Body of pancreas (tissue), 4 donors: ENCODE measurements around the gene CCDC85A. TPM values are rescaled to one million over a fixed set of nuclear protein-coding genes. Genes with fewer than 3 reads are reported as not detected.

Experiments
- ATAC-seq: fragments of 150-250 bp; one replicate; pipeline ENCODE4 v1.9.1; 2016
- DNase-seq, 4 donors: peaks; one replicate each; pipeline ENCODE4 v3.0.0-alpha.2; 2019
- H3K27ac ChIP-seq, 4 donors: fragments of 200-600 bp; sonication (generic); 1 replicate in 3 of 4; 2 replicates in 1 of 4; pipeline versions ENCODE4 v1.5.1 to v1.6.1; 2016 to 2019; ENCODE audit warnings: mild to moderate bottlenecking in 1 of 4, mixed read lengths in 1 of 4, moderate library complexity in 1 of 4
- H3K27me3 ChIP-seq, 2 donors: fragments of 200-600 bp; sonication (generic); one replicate each; pipeline ENCODE4 v1.6.0; 2016; ENCODE audit warnings: mild to moderate bottlenecking in 1 of 2
- H3K36me3 ChIP-seq, 2 donors: fragments of 200-600 bp; sonication (generic); replicated peaks in 1 of 2; 2 replicates each; pipeline ENCODE4 v1.5.1; 2016; ENCODE audit warnings: low read depth in 2 of 2; ENCODE audit not compliant: insufficient read depth in 1 of 2
- H3K4me1 ChIP-seq: fragments of 200-600 bp; sonication (generic); one replicate; pipeline ENCODE4 v1.6.0; 2016
- H3K4me3 ChIP-seq, 2 donors: fragments of 200-600 bp; sonication (generic); 1 replicate in 1 of 2; 2 replicates in 1 of 2; pipeline ENCODE4 v1.5.1; 2016 to 2019
- H3K9me3 ChIP-seq, 3 donors: fragments of 200-600 bp; sonication (generic); 1 replicate in 2 of 3; 2 replicates in 1 of 3; pipeline ENCODE4 v1.5.1; 2016
- CTCF ChIP-seq, 7 experiments: fragments of 450-650 bp in 4 of 7; fragments of 200-600 bp in 3 of 7; sonication (generic) in 3 of 7; IDR thresholded peaks; one replicate each; pipeline ENCODE4 v1.5.1; 2016 to 2019; ENCODE audit warnings: antibody characterized with exemption in 7 of 7
- POLR2A ChIP-seq, 3 donors: fragments of 450-650 bp; IDR thresholded peaks; one replicate each; pipeline ENCODE4 v1.6.1; 2016; ENCODE audit warnings: antibody characterized with exemption in 3 of 3, mild to moderate bottlenecking in 2 of 3
- WGBS, 2 donors: methylation state at CpG; one replicate each; pipeline ENCODE4 v1.1.5; 2017; 5-methylcytosine and 5-hydroxymethylcytosine counted together
- intact Hi-C: fragments of 100-400 bp; cut with DNase I; formaldehyde crosslinking; loops from one replicate; pipeline ENCODE4 v1.15.1; 2023
- total RNA-seq, 2 donors: library from RNA; depleted of rRNA; stranded (reverse); fragments of >200 nt; gene quantifications; one replicate each; pipeline ENCODE4 v1.1.0, GENCODE V29; 2016

Gene CCDC85A
- total RNA-seq, 2 donors from 2014 or later: 2.3 to 2.6 TPM

- intact Hi-C loops: no loop called here
- WGBS, 2 donors: 73% methylated on average over 2 of the region's 2 CpGs
- no peaks in the 10 kb centered on the region for H3K9me3 ChIP-seq
- no peak for TF ChIP-seq CTCF (IDR thresholded peaks at IDR 0.05)
- no peak for TF ChIP-seq POLR2A (IDR thresholded peaks at IDR 0.05)
- no peaks in the 10 kb centered on the region for H3K4me1 ChIP-seq
- no peak for ATAC-seq
- no peaks in the 10 kb centered on the region for H3K36me3 ChIP-seq
- H3K4me3 ChIP-seq: no peak overlapping the region
- no peaks in the 10 kb centered on the region for H3K27me3 ChIP-seq
- no peak for DNase-seq
- no peak overlapping the region for H3K27ac ChIP-seq
Measured at GRCh38 chr2:56292951-56293350, 109.2 kb downstream of the CCDC85A start.

- no peak overlapping the region for H3K4me3 ChIP-seq
Measured at GRCh38 chr2:56295666-56296065, 111.9 kb downstream of the CCDC85A start.

GRCh38 chr2:56297671-56298070 lies 113.9 kb downstream of the CCDC85A start:
- H3K4me1 ChIP-seq: no peaks in the 10 kb centered on the region
- ATAC-seq: no peak
- no peak overlapping the region for H3K27ac ChIP-seq
- H3K36me3 ChIP-seq: no peaks in the 10 kb centered on the region
- no peaks in the 10 kb centered on the region for H3K27me3 ChIP-seq
- no peak overlapping the region for H3K4me3 ChIP-seq
- TF ChIP-seq CTCF (IDR thresholded peaks at IDR 0.05): no peak
- no peak for TF ChIP-seq POLR2A (IDR thresholded peaks at IDR 0.05)
- intact Hi-C loops: no loop called here
- 74 to 76% methylated on average over 3 of the region's 3 CpGs for WGBS, 2 donors
- H3K9me3 ChIP-seq: no peaks in the 10 kb centered on the region
- DNase-seq: no peak

More at GRCh38 chr2:56295666-56296065, 111.9 kb downstream of the CCDC85A start:
- DNase-seq (no peak), ATAC-seq (no peak)
- TF ChIP-seq POLR2A (IDR thresholded peaks at IDR 0.05) (no peak), CTCF (IDR thresholded peaks at IDR 0.05) (no peak)
- intact Hi-C loops: no loop called here
- WGBS, 2 donors: 52 to 54% methylated on average over 3 of the region's 3 CpGs
- Histone ChIP-seq H3K27me3 (no peaks in the 10 kb centered on the region), H3K36me3 (no peaks in the 10 kb centered on the region), H3K4me1 (no peaks in the 10 kb centered on the region), H3K9me3 (no peaks in the 10 kb centered on the region), H3K27ac (no peak overlapping the region)

GRCh38 chr2:56299171-56299691 lies 115.4 kb downstream of the CCDC85A start:
- TF ChIP-seq POLR2A (IDR thresholded peaks at IDR 0.05) (no peak), CTCF (IDR thresholded peaks at IDR 0.05) (no peak)
- Histone ChIP-seq H3K9me3 (no peaks in the 10 kb centered on the region), H3K36me3 (no peaks in the 10 kb centered on the region), H3K27me3 (no peaks in the 10 kb centered on the region), H3K27ac (no peak overlapping the region), H3K4me1 (no peaks in the 10 kb centered on the region), H3K4me3 (no peak overlapping the region)
- 67 to 68% methylated on average over 3 of the region's 3 CpGs for WGBS, 2 donors
- intact Hi-C loops: no loop called here
- DNase-seq: no peak
- no peak for ATAC-seq

GRCh38 chr2:56309626-56310170 lies 125.9 kb downstream of the CCDC85A start:
- Histone ChIP-seq H3K27ac (no peak overlapping the region), H3K9me3 (no peaks in the 10 kb centered on the region), H3K27me3 (no peaks in the 10 kb centered on the region), H3K4me3 (no peak overlapping the region), H3K4me1 (no peaks in the 10 kb centered on the region), H3K36me3 (no peaks in the 10 kb centered on the region)
- TF ChIP-seq CTCF (IDR thresholded peaks at IDR 0.05) (no peak), POLR2A (IDR thresholded peaks at IDR 0.05) (no peak)
- no peak for DNase-seq
- intact Hi-C loops: no loop called here
- 59 to 61% methylated on average over 4 of the region's 4 CpGs for WGBS, 2 donors
- ATAC-seq: no peak
